HG03095 (cell line): Measurements from ENCODE around the gene ACSL4.
"Not testable (repeated sequence)": the region's sequence is repeated elsewhere in the genome, so short reads cannot be mapped to it uniquely, and the experiment has no call there.

Experiments used
- ATAC-seq: cut with Tn5 transposase; IDR thresholded peaks from one replicate; pipeline ENCODE4 v1.9.1; 2021; ENCODE audit warnings: moderate library complexity; ENCODE audit not compliant: unreplicated experiment

The ACSL4 gene

GRCh38 chrX:109672239-109672638 is 60.8 kb downstream of the ACSL4 start:
- ATAC-seq = no peak

GRCh38 chrX:109671170-109671569 is 61.9 kb downstream of the ACSL4 start:
- ATAC-seq = not testable (repeated sequence)

- no peak for ATAC-seq
These were observed 65.1 kb downstream of the ACSL4 start for GRCh38 chrX:109667986-109668385.

- ATAC-seq = no peak
These were observed 72.5 kb downstream of the ACSL4 start for GRCh38 chrX:109660435-109661143.

GRCh38 chrX:109658391-109658790 is 74.7 kb downstream of the ACSL4 start:
- ATAC-seq = no peak

- ATAC-seq = not testable (repeated sequence)
These were observed 75.7 kb downstream of the ACSL4 start for GRCh38 chrX:109657364-109657763.

- no peak for ATAC-seq
These were observed 76.3 kb downstream of the ACSL4 start for GRCh38 chrX:109656774-109657173.

GRCh38 chrX:109655502-109656201 is 77.4 kb downstream of the ACSL4 start:
- no peak for ATAC-seq

GRCh38 chrX:109654516-109655109 is 78.4 kb downstream of the ACSL4 start:
- no peak for ATAC-seq

- ATAC-seq = not testable (repeated sequence)
These were observed 88.4 kb downstream of the ACSL4 start for GRCh38 chrX:109644671-109645070.

- ATAC-seq = no peak
These were observed 89.4 kb downstream of the ACSL4 start for GRCh38 chrX:109643687-109644086.

- no peak for ATAC-seq
These were observed 94.9 kb downstream of the ACSL4 start for GRCh38 chrX:109638158-109638557.

GRCh38 chrX:109637477-109637876 is 95.6 kb downstream of the ACSL4 start:
- ATAC-seq = not testable (repeated sequence)

GRCh38 chrX:109635146-109635545 is 97.9 kb downstream of the ACSL4 start:
- no peak for ATAC-seq

- no peak for ATAC-seq
These were observed 100.1 kb downstream of the ACSL4 start for GRCh38 chrX:109632906-109633504.

GRCh38 chrX:109629310-109629709 is 103.7 kb downstream of the ACSL4 start:
- no peak for ATAC-seq

- no peak for ATAC-seq
These were observed 106.4 kb downstream of the ACSL4 start for GRCh38 chrX:109626637-109627036.

- no peak for ATAC-seq
These were observed 108.1 kb downstream of the ACSL4 start, which contains the start of gene KCNE5 for GRCh38 chrX:109624641-109625616. Gene KCNE5 (minus strand): TSS chrX:109625172. CDS start chrX:109625020, 152 bp downstream.

- ATAC-seq = no peak
These were observed 109.1 kb downstream of the ACSL4 start for GRCh38 chrX:109623997-109624396.

GRCh38 chrX:109622270-109622669 is 110.8 kb downstream of the ACSL4 start:
- no peak for ATAC-seq
